Measurements from ENCODE around the gene TRABD2B. TPM values are rescaled to one million over a fixed set of nuclear protein-coding genes. Genes with fewer than 3 reads are reported as not detected.

TRABD2B gene
- total and polyA plus RNA-seq, 2 of the 13 experiments (the other 11 are each of a cell fraction or from before 2014, with no cell fraction given): 0.04 TPM; not detected in 1

DNA sequence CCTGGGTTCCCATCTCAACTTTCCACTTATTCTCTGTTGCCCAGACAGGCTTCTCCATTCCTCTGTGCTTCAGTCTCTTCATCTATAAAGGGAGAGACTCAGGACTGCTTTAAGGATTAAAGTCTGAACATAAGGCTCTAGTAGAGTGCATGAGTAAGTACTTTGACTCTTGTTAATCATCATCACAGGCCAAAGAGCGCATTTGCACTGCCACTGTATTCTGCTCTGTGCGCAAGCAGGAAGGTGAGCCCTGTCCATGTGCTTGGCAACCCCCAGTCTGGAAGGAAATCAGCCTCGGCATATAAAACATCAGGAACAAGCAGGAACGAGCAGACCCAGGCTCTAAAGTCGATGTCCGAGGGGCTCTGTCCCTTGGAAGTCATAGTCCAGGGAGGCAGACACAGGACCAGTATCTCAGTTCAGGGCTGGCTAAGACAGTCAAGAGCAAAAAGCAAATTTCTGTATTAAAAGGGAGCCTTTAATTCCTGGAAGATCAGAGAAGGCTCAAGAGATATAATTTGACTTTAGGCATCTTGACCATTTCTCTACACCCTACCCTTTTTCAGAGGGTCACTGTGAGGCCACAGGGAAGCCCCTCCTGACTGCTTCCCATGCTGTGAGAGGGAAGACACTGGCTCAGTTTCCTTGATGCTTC lies 131.2 kb downstream of the TRABD2B start (continued):
- TF ChIP-seq, protein P1, sequence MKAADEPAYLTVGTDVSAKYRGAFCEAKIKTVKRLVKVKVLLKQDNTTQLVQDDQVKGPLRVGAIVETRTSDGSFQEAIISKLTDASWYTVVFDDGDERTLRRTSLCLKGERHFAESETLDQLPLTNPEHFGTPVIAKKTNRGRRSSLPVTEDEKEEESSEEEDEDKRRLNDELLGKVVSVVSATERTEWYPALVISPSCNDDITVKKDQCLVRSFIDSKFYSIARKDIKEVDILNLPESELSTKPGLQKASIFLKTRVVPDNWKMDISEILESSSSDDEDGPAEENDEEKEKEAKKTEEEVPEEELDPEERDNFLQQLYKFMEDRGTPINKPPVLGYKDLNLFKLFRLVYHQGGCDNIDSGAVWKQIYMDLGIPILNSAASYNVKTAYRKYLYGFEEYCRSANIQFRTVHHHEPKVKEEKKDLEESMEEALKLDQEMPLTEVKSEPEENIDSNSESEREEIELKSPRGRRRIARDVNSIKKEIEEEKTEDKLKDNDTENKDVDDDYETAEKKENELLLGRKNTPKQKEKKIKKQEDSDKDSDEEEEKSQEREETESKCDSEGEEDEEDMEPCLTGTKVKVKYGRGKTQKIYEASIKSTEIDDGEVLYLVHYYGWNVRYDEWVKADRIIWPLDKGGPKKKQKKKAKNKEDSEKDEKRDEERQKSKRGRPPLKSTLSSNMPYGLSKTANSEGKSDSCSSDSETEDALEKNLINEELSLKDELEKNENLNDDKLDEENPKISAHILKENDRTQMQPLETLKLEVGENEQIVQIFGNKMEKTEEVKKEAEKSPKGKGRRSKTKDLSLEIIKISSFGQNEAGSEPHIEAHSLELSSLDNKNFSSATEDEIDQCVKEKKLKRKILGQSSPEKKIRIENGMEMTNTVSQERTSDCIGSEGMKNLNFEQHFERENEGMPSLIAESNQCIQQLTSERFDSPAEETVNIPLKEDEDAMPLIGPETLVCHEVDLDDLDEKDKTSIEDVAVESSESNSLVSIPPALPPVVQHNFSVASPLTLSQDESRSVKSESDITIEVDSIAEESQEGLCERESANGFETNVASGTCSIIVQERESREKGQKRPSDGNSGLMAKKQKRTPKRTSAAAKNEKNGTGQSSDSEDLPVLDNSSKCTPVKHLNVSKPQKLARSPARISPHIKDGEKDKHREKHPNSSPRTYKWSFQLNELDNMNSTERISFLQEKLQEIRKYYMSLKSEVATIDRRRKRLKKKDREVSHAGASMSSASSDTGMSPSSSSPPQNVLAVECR (CRISPR knock-in tag; IDR thresholded peaks at IDR 0.05; ENCODE audit: borderline replicate concordance): peak; percentile 38; the same call in 1 of the 2 replicates
- TF ChIP-seq NPAS2 (CRISPR knock-in tag; IDR thresholded peaks at IDR 0.05; ENCODE audit: borderline replicate concordance): no peak
- no peak for TF ChIP-seq XRCC5 (optimal IDR thresholded peaks at IDR 0.05; ENCODE audit: low read length)
- TF ChIP-seq RFX3 (CRISPR knock-in tag; IDR thresholded peaks at IDR 0.05): no peak
- TF ChIP-seq PHF20 (CRISPR knock-in tag; IDR thresholded peaks at IDR 0.05): no peak
- TF ChIP-seq, protein P2, sequence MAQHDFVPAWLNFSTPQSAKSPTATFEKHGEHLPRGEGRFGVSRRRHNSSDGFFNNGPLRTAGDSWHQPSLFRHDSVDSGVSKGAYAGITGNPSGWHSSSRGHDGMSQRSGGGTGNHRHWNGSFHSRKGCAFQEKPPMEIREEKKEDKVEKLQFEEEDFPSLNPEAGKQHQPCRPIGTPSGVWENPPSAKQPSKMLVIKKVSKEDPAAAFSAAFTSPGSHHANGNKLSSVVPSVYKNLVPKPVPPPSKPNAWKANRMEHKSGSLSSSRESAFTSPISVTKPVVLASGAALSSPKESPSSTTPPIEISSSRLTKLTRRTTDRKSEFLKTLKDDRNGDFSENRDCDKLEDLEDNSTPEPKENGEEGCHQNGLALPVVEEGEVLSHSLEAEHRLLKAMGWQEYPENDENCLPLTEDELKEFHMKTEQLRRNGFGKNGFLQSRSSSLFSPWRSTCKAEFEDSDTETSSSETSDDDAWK (CRISPR knock-in tag; IDR thresholded peaks at IDR 0.05): no peak
- TF ChIP-seq ZMYM3 (CRISPR knock-in tag; IDR thresholded peaks at IDR 0.05): no peak
- peak; percentile 83 for TF ChIP-seq ELF3 (CRISPR knock-in tag; IDR thresholded peaks at IDR 0.05)
- TF ChIP-seq, protein P3, sequence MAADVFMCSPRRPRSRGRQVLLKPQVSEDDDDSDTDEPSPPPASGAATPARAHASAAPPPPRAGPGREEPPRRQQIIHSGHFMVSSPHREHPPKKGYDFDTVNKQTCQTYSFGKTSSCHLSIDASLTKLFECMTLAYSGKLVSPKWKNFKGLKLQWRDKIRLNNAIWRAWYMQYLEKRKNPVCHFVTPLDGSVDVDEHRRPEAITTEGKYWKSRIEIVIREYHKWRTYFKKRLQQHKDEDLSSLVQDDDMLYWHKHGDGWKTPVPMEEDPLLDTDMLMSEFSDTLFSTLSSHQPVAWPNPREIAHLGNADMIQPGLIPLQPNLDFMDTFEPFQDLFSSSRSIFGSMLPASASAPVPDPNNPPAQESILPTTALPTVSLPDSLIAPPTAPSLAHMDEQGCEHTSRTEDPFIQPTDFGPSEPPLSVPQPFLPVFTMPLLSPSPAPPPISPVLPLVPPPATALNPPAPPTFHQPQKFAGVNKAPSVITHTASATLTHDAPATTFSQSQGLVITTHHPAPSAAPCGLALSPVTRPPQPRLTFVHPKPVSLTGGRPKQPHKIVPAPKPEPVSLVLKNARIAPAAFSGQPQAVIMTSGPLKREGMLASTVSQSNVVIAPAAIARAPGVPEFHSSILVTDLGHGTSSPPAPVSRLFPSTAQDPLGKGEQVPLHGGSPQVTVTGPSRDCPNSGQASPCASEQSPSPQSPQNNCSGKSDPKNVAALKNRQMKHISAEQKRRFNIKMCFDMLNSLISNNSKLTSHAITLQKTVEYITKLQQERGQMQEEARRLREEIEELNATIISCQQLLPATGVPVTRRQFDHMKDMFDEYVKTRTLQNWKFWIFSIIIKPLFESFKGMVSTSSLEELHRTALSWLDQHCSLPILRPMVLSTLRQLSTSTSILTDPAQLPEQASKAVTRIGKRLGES (CRISPR knock-in tag; IDR thresholded peaks at IDR 0.05; ENCODE audit: borderline replicate concordance): no peak
- no peak for TF ChIP-seq SRY (CRISPR knock-in tag; IDR thresholded peaks at IDR 0.05)
- TF ChIP-seq ZFP36L1 (CRISPR knock-in tag; IDR thresholded peaks at IDR 0.05): 0 out of 2 replicates have a peak, but pooled peaks have one; percentile 44
- TF ChIP-seq ZIK1 (CRISPR knock-in tag; IDR thresholded peaks at IDR 0.05; ENCODE audit: borderline replicate concordance, low read depth): no peak
- TF ChIP-seq SALL1 (CRISPR knock-in tag; IDR thresholded peaks at IDR 0.05): peak; percentile 60
- no peak for TF ChIP-seq ZNF556 (CRISPR knock-in tag; IDR thresholded peaks at IDR 0.05; ENCODE audit: borderline replicate concordance)
- no peak for TF ChIP-seq RBAK (CRISPR knock-in tag; IDR thresholded peaks at IDR 0.05)
- TF ChIP-seq ZFX (CRISPR knock-in tag; IDR thresholded peaks at IDR 0.05; ENCODE audit: low read depth): no peak
- TF ChIP-seq ZNF598 (CRISPR knock-in tag; IDR thresholded peaks at IDR 0.05; ENCODE audit: borderline replicate concordance): no peak
- no peak for TF ChIP-seq NR2F2 (IDR thresholded peaks at IDR 0.05; ENCODE audit: borderline replicate concordance, low read depth)
- no peak for TF ChIP-seq FOXA1 (IDR thresholded peaks at IDR 0.05)
- TF ChIP-seq FOXA1 (CRISPR knock-in tag; IDR thresholded peaks at IDR 0.05): no peak
- no peak for TF ChIP-seq ZBTB21 (CRISPR knock-in tag; IDR thresholded peaks at IDR 0.05)
- peak; percentile 56; the same call in 1 of the 2 replicates for TF ChIP-seq ZMAT3 (CRISPR knock-in tag; conservative IDR thresholded peaks at IDR 0.05)
